ENCODE measurements around the gene DMRT3.

Gene DMRT3

GRCh38 chr9:1034271-1034670 is 57.8 kb downstream of the DMRT3 start:
- no peak overlapping the region for H3K4me3 ChIP-seq (ENCODE audit: low read length)
- no peak for DNase-seq (ENCODE audit: low read depth)
- no peak for TF ChIP-seq CTCF (conservative IDR thresholded peaks at IDR 0.05; ENCODE audit: low read depth, low read length)

- H3K4me3 ChIP-seq (ENCODE audit: low read length), result no peak overlapping the region
- DNase-seq (ENCODE audit: low read depth), result no peak
- no peak for TF ChIP-seq CTCF (conservative IDR thresholded peaks at IDR 0.05; ENCODE audit: low read depth, low read length)
Measured at GRCh38 chr9:1039589-1039988, 63.1 kb downstream of the DMRT3 start.

Measured in retinal pigment epithelial cell (primary cell).